Kidney capillary endothelial cell (primary cell): ENCODE measurements around the gene GH2.

Source experiments
- DNase-seq: peaks from one replicate; pipeline ENCODE4 v3.0.0-alpha.2; 2018; ENCODE audit warnings: low spot score

Gene GH2

DNA sequence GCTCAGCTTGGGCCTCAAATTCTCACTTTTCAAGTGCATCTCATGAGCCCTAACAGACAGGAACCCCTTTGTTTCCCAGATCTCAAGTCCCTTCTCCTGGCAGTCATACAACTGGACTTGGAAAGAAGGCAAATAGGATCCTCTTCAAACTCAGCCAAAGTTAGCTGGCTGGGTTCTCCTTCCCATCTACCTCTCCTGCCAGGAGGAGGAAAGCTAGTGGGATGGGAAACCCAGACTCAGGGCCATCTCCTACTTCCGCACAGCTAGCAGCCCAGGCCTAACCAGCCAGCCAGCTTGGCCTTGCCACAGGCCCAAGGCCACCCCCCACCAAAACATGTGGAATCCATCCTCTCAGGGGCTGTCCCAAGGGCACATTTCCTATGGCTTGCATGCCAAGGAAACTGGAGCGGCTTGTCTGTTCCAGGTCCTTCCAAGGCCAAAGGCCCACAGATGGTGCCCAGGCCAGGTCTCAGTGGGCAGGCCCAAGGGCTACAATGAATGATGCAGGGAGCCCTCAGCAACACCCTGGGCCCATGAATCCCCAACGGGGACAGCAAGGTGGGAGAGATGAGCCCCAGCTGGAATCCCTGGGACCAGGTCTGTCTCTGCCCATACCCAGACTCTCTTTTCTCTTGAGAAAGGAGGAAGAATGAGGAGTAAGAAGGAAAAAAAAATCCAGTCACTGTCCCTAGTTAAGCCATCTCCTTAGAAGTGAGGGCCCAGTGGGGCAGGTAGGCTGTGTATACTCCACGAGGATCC is 41.0 kb downstream of the GH2 start:
- DNase-seq, result no peak

- no peak for DNase-seq
These were observed 43.0 kb downstream of the GH2 start for GRCh38 chr17:63838631-63839171.

DNA sequence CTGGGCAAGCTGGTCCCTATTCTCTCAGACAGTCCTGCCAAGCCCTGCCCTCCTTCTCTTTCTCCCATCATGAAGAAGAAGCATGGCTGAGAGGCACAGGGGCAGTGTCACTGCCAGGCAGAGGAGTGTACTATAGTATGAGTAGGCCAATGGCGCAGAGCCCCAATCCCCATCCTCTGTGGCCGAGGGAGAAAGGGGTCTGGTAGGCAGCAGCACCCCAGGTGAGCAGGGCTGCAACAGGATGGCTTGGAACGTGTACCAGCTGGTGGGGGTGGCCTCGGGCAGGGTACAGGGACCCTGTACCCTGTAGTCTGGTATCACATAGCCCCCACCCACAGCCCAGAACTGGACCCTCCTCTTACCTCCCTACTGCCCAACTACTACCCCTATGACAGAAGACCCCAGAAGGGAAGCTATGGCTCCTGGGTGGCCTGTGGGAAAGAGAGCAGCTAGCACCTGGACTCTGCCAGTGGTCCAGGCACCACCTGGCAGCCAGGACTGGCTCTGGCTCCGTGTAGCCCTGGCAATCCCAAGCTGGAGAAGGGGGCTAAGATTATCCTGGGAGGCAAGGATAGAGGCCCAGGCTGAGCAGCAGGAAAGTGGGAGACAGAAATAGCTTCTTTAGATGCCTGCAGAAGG is 43.7 kb downstream of the GH2 start:
- no peak for DNase-seq

- no peak for DNase-seq
These were observed 44.3 kb downstream of the GH2 start for GRCh38 chr17:63837480-63837879.

DNA sequence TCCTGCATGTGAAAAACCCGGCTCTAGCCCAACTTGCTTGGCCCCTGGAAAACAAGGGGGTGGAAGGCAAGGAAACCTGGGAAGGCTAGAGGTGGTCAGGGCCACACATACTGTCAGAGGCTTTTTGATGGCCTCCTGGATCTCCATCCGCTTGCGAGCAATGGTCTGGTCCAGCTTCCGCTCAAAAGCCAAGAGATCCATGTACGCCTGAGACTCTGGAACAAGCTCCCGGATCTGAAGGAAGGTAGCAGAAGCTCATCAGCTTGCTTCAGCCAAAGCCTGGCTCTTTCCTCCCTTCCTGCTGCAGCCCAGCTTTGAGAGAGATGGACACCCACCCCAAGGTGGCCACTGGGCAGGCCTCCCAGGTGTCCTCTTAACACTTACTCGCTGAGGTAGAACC is 44.9 kb downstream of the GH2 start:
- DNase-seq, result no peak

DNA sequence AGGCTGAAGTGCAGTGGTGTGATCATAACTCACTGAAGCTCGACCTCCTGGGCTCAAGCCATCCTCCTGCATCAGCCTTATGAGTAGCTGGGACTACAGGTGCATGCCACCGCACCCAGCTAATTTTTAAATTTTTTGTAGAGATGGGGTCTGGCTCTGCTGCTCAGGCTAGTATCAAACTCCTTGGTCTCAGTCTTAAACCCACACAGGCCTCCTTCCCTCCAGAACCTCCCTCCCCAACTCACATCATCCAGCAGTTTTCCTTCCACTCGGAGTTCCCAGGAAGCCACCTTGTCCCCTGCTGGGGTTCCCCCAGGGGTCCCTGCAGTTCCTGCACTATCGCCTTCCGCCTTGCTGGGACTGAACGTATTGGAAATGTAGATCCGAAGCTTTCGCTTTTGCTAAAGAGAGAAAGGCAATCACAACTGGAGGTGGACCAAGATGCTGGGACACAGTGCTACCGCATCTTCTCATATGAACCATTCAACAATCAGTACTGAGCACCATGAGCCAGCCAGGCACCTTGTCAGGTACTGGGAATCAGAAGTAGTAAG is 46.5 kb downstream of the GH2 start:
- DNase-seq, result no peak

- DNase-seq, result peak; percentile 85
These were observed 47.1 kb downstream of the GH2 start for GRCh38 chr17:63834431-63835166.

GRCh38 chr17:63833741-63834373 is 47.9 kb downstream of the GH2 start:
- no peak for DNase-seq

DNA sequence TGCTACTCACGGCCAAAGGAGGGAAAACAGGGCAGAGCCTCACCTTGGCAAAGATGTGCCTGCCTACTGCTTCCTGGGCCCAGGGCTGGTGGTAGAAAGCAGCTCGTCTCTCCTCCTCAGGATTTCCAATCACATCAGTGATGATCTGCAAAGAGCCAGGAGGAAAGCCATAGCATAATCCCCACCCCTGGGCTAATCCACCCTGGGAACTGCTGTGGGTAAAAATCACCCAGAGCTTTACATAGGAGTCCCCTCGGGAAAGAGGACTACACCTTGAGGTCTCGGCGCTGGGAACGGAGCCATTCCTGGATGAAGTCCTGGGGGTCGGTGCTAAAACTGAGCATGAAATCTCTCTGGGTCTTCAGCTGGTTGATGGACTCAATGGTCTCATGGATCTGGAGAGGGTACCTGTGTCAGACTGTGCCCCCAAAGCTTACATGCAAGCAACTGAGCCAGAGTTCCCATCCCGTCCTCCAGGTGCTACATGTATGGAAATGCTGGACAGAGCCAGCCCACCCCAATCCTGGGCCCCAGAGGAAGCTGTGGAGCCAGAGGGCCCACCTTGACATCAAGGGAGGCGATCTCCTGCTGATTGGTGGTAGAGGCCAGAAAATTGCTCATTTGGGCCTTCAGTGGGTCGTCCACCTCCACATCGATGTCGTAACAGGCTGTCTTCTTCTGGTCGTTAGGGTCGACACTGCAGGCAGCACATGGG is 48.6 kb downstream of the GH2 start:
- no peak for DNase-seq

GRCh38 chr17:63832455-63832854 is 49.3 kb downstream of the GH2 start:
- DNase-seq, result no peak

- DNase-seq, result no peak
These were observed 49.7 kb downstream of the GH2 start for GRCh38 chr17:63832014-63832413.

DNA sequence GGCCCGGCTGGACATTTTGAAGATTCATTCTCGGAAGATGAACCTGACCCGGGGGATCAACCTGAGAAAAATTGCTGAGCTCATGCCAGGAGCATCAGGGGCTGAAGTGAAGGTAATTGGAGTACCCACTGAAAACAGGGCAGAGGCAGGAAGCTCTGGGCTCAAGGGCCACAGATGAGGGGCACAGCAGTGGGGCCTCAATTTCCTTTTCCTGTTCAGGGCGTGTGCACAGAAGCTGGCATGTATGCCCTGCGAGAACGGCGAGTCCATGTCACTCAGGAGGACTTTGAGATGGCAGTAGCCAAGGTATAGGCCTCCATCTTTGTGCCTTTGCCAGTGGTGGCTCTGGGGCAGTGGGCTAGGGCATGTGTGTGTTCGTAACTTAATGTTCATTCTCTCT is 50.2 kb downstream of the GH2 start:
- no peak for DNase-seq

DNA sequence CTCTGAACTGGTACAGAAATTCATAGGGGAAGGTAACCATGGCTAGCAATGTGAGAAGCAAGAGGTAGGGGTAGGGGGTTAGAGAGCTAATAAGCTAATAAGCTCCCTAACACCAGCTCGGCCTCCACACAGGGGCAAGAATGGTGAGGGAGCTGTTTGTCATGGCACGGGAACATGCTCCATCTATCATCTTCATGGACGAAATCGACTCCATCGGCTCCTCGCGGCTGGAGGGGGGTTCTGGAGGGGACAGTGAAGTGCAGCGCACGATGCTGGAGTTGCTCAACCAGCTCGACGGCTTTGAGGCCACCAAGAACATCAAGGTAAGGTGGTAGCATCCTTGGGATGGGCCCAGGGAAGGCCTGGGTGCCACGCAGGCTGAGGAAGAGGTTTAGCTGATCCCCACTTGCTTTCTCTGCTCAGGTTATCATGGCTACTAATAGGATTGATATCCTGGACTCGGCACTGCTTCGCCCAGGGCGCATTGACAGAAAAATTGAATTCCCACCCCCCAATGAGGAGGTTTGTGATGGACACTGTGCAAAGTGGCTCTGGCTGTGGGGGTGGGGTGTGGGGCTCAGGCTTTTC is 50.7 kb downstream of the GH2 start:
- DNase-seq, result no peak

DNA sequence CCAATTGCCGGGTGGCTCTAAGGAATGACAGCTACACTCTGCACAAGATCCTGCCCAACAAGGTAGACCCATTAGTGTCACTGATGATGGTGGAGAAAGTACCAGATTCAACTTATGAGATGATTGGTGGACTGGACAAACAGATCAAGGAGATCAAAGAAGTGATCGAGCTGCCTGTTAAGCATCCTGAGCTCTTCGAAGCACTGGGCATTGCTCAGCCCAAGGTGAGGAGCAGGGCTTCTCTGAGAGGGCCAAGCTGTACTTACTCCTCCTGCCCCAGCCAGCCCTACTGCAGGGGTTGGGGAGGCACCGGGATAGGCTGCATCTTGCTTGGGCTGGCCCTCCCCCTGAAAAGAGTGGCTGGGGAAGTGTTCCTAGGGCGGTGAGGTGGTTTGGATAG is 51.5 kb downstream of the GH2 start:
- DNase-seq, result no peak
